Measurements from ENCODE around the gene KAT8. TPM values are rescaled to one million over a fixed set of nuclear protein-coding genes. Genes with fewer than 3 reads are reported as not detected.

The KAT8 gene
- total RNA-seq, 1 donor from 2014 or later, result 49.7 TPM

- DNase-seq (ENCODE audit: low spot score), result peak; percentile 62
- Mint-ChIP-seq H3K36me3 (ENCODE audit: low read depth, unreplicated experiment) (peaks cover 28% of the 10 kb centered on the region), H3K4me3 (ENCODE audit: unreplicated experiment) (peak within 1 kb of the TSS; percentile 97), H3K4me1 (ENCODE audit: unreplicated experiment) (peaks cover 9% of the 10 kb centered on the region), H3K27ac (ENCODE audit: unreplicated experiment) (peak within 1 kb of the TSS; percentile 80), H3K27me3 (ENCODE audit: unreplicated experiment) (peaks cover 20% of the 10 kb centered on the region), H3K9me3 (ENCODE audit: unreplicated experiment) (no peaks in the 10 kb centered on the region)
- no peak for TF ChIP-seq CTCF (IDR thresholded peaks at IDR 0.05; ENCODE audit: unreplicated experiment)
These were observed 9.2 kb upstream of the KAT8 start, which contains the start of gene BCKDK for GRCh38 chr16:31108035-31108793. Gene BCKDK (plus strand): TSS chr16:31108386. CDS start chr16:31109224, 838 bp downstream.

- DNase-seq (ENCODE audit: low spot score), result no peak
These were observed 8.5 kb upstream of the KAT8 start for GRCh38 chr16:31108794-31109558.

GRCh38 chr16:31109622-31110021, 7.8 kb upstream of the KAT8 start:
- H3K36me3 Mint-ChIP-seq (ENCODE audit: low read depth, unreplicated experiment), result peaks cover 28% of the 10 kb centered on the region
- TF ChIP-seq CTCF (IDR thresholded peaks at IDR 0.05; ENCODE audit: unreplicated experiment), result no peak
- H3K27ac Mint-ChIP-seq (ENCODE audit: unreplicated experiment), result peak overlapping the region; percentile 26
- no peak for DNase-seq (ENCODE audit: low spot score)
- H3K9me3 Mint-ChIP-seq (ENCODE audit: unreplicated experiment), result no peaks in the 10 kb centered on the region
- H3K27me3 Mint-ChIP-seq (ENCODE audit: unreplicated experiment), result peaks cover 22% of the 10 kb centered on the region
- H3K4me3 Mint-ChIP-seq (ENCODE audit: unreplicated experiment), result peak overlapping the region; percentile 88
- peaks cover 16% of the 10 kb centered on the region for H3K4me1 Mint-ChIP-seq (ENCODE audit: unreplicated experiment)

More at GRCh38 chr16:31108794-31109558, 8.5 kb upstream of the KAT8 start:
- H3K4me3 Mint-ChIP-seq (ENCODE audit: unreplicated experiment), result peak overlapping the region; percentile 88
- peaks cover 14% of the 10 kb centered on the region for H3K4me1 Mint-ChIP-seq (ENCODE audit: unreplicated experiment)
- H3K9me3 Mint-ChIP-seq (ENCODE audit: unreplicated experiment), result no peaks in the 10 kb centered on the region
- H3K27me3 Mint-ChIP-seq (ENCODE audit: unreplicated experiment), result peaks cover 20% of the 10 kb centered on the region
- no peak for TF ChIP-seq CTCF (IDR thresholded peaks at IDR 0.05; ENCODE audit: unreplicated experiment)
- peaks cover 28% of the 10 kb centered on the region for H3K36me3 Mint-ChIP-seq (ENCODE audit: low read depth, unreplicated experiment)
- no peak overlapping the region for H3K27ac Mint-ChIP-seq (ENCODE audit: unreplicated experiment)

- Mint-ChIP-seq H3K4me3 (ENCODE audit: unreplicated experiment) (peak overlapping the region; percentile 73), H3K4me1 (ENCODE audit: unreplicated experiment) (peaks cover 16% of the 10 kb centered on the region), H3K36me3 (ENCODE audit: low read depth, unreplicated experiment) (peaks cover 28% of the 10 kb centered on the region), H3K27me3 (ENCODE audit: unreplicated experiment) (peaks cover 22% of the 10 kb centered on the region), H3K27ac (ENCODE audit: unreplicated experiment) (peak overlapping the region; percentile 36), H3K9me3 (ENCODE audit: unreplicated experiment) (no peaks in the 10 kb centered on the region)
- no peak for TF ChIP-seq CTCF (IDR thresholded peaks at IDR 0.05; ENCODE audit: unreplicated experiment)
- DNase-seq (ENCODE audit: low spot score), result no peak
These were observed 7.1 kb upstream of the KAT8 start for GRCh38 chr16:31110106-31111034.

Data from endothelial cell (in vitro differentiated cells).